Fibroblast of gingiva (primary cell): Measurements from ENCODE around the gene UBQLN4.
"Not testable (repeated sequence)": the region's sequence is repeated elsewhere in the genome, so short reads cannot be mapped to it uniquely, and the experiment has no call there.

Experiments used
- DNase-seq: peaks from one replicate; pipeline ENCODE4 v3.0.0-alpha.2; 2011; ENCODE audit warnings: low read depth

The UBQLN4 gene

DNA sequence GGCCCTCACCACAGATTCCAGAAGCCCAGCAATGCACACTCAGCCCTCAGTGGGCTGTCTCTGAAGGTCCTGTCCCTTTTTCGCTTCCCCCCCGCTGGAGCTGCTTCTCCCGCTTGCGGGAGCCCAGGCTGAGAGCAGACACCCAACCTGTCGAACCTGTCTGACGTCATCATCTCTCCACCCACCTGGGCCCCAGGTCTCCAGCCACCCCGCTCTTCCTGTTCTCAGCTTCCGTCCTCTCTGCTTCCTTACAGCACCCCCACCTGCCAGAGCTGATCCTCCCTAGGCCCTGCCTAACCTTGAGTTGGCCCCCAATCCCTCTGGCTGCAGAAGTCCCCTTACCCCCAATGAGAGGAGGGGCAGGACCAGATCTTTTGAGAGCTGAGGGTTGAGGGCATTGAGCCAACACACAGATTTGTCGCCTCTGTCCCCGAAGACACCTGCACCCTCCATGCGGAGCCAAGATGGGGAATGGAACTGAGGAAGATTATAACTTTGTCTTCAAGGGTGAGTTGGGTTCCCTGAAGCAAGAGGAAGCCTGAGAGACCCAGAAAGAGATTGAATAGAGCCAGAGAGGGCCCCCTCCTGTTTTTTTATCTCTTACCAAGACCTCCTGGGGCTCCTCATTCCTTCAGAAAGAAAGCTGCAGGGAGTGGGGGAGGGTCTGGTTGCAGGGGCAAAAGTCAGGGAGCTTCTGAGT is 7.5 kb upstream of the UBQLN4 start, which contains the start of gene RAB25:
Gene RAB25 (plus strand): TSS at position 224 of the 700 bp plus-strand sequence. CDS start 241 bp downstream, at position 465.
- no peak for DNase-seq

DNA sequence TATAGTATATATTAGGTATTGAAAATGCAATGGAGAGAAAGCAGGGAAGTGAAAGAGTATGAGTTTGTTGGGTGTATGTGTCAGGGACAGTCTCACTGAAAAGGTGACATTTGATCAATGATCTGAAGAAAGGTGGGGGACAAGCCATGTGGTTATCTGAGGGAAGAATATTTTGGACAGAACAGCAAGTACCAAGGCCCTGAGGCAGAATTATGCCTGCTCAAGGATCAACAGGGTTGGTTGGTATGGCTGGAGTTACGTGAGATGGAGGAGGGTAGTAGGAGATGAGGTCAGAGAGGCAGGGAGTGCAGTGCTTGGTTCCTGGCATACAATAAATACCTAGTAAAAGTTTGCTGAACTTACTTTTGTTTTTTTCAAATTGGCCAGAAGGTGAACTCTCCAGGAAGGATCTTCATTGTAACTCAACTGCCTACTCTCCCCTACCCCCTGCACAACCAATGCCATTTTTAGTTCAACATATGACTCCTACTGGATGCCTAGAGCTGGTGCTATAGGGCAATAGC is 2.8 kb upstream of the UBQLN4 start:
- DNase-seq = no peak

GRCh38 chr1:156055281-156056048 is 1.9 kb upstream of the UBQLN4 start:
- no peak for DNase-seq

- peak; percentile 93 for DNase-seq
Observed at GRCh38 chr1:156054500-156055280, 1.1 kb upstream of the UBQLN4 start, which contains the start of gene LAMTOR2. TSS of gene LAMTOR2 (plus strand) at chr1:156054782. CDS start at chr1:156054890, 108 bp downstream.

DNA sequence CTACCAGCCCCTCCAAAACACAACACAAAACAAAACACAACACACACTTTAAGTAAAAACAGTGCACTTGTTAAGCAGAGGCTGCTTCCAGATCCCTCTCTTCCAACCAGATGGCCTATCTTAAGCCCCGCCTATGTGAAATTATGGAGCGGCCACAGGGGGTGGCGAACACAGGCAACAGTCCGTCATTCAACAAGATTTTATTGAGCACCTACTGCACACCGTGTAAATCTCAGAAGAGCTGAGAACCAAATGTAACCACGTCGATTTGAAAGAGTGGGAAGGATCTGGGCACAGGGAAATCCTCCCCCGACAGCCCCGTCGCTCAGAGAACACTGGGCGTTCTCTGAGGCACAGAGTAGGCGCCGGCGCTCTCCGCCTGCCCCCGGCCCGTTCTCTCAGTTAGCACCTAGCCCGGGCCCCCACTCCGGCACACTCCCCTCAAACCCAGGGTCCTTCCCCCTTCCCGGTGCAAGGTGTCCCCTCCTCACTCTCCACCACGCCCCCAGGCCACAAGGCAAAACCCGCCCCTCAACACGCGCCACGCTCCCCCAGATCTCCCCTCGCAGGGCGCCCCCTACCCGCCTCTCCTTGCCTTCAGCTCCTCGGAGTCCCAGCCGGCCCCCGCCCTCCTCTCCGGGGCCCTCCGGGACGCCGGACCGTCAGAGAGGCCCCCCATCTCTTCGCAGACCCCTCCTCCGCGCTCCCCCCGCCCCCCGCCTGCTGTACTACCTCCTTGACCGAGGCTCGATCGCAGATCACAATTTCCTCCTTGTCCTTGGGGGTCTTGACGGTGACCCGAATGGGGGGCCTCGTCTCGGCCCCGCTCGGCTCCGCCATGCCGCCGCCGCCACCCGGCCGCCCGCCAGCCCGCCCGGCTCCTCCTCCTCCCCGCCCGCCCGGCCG is 483 bp downstream of the UBQLN4 start:
- peak; percentile 69 for DNase-seq

DNA sequence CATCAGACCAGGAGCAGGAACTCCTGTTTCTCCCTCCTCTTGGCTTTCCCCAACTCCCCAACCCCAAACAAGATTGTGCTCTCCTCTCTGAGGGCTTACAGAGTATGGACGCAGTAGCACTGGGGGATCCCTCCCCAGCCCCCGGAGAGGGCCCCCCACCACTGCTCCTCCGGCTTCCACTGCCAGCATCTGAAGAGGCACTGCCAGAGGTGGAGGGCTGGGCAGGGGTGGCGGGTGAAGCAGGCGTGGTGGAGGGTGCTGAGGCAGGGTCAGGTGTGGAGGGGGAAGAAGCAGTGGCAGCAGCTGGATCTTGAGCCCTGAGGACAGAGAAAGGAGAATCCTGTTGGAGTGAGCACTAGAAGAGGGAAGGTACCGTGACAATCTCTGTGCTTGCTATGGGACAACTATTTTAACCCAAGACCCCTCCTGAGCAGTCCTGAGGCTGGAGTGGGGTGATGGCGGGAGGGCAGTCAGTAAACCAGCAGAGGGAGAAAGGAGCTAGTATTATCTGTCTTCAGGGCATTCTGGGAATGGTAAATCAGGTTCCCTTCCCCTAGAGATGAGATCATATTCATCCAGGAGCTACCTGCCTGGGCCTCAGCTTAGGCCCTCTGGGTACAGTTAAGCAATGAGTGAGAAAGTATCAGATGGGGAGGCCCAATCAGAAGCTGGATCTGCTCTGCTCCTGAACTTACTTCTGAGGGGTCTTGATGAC is 2.4 kb downstream of the UBQLN4 start:
- DNase-seq = no peak

DNA sequence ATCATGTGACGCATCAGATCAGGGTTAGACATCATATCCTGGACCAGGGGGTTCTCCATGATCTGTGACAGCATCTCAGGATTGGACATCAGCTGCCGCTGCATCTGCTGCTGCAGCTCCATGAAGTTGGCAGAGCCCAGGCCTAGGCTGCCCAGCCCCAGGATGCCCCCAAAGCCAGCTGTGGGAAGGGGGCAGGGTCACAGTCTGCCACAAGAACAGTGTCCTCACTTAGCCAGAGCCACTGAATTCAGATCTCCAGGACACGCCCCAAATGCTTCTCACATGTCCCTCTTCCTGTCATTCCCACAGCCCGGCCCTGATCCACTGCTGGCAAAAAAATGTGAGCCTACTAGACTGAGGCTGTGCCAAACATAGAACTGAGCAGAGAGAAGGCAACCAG is 3.2 kb downstream of the UBQLN4 start:
- DNase-seq = no peak

- no peak for DNase-seq
Observed at GRCh38 chr1:156048663-156049258, 4.8 kb downstream of the UBQLN4 start.

- DNase-seq = no peak
Observed at GRCh38 chr1:156045076-156045475, 8.5 kb downstream of the UBQLN4 start.

DNA sequence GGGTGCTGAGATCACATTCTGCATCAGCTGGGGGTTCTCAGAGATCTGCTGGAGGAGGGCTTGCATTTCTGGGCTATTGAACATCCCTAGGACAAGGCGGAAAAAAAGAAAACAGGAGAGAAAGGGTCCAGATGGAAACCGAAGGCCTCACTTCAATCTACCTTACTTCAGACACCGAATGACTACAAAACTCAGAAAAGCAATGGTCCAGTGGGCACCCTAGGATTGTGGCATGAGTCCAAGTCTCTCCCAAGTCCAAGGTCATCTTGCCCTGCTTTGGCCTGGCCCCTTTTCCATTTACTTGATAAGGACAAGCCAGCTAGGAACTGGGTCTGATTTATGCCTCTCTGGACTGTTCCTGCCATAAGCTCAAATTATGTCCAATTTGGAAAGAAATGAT is 10.8 kb downstream of the UBQLN4 start:
- DNase-seq = no peak

GRCh38 chr1:156034991-156035390 is 18.6 kb downstream of the UBQLN4 start:
- not testable (repeated sequence) for DNase-seq

DNA sequence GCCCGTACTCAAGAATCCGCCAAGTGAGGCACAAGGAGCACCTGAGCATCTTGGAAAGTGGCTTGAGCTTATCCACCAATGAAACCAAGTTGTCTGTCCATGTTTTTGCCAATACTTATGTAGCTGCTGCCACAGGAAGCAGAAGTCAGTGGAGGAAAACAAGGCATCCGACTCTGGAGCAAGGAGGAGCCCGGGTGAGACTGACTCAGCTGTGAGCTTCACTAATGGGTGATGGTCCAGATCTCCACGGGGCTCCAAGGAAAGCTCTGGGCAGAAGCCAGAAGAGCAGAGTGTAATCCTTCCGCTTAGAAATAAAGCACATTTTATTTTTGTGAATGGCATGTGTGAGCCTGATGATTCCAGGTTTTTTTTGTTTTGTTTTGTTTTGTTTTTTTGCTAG is 20.6 kb downstream of the UBQLN4 start:
- DNase-seq = no peak

- no peak for DNase-seq
Observed at GRCh38 chr1:156026588-156026987, 27.0 kb downstream of the UBQLN4 start.

DNA sequence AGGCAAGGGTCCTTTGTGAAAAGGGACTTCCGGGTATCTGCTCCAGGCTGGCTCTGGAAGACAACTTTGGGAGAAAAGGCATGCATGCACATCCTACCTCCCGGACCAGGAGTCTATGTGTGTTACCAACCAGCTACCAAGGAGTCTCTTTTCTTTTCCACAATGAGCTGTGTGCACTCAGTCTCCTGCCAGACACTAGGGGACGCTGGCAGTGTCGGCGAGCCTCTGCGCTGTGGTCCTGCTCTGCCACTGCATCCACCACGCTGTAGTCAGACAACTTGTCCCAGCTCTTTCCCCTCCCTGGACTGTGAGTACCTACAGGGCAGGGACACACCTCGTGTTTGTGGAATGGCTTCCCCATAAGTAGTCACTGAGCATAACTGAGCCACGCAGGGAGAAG is 27.7 kb downstream of the UBQLN4 start:
- no peak for DNase-seq

- no peak for DNase-seq
Observed at GRCh38 chr1:156024801-156025200, 28.8 kb downstream of the UBQLN4 start.

DNA sequence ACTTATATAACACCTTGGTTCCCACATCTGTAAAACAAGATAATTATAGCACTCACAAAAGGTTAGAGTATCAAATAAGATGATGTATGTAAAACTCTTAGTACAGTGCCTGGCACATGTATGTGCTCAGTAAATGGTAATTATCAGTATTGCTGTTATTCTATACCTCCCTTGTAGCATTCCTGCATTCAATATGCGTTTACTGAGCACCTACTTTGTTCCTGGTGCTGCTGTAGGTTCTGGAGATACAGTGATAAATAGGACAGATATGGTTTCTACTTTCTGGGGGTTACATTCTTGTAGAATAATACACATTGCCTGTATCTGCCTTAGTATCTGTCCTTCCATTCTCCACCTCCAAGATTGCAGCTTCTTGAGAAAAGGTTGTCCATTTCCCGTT is 31.6 kb downstream of the UBQLN4 start:
- no peak for DNase-seq

DNA sequence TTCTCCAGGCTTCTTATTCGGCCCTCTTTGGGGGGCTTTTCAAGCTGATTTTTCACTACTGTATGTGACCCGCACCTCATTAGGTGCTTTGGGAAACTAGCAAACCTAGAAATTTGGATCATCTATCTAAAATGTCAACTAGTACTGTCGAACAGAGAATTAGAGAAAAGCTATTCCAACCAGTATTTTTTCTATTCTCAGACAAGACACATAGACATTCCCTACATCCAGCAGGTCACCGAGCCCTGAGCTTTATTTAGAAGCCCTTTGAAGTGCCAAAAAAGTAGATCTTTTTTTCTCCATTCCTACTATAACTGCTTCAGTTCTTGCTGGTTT is 32.5 kb downstream of the UBQLN4 start:
- DNase-seq = no peak

DNA sequence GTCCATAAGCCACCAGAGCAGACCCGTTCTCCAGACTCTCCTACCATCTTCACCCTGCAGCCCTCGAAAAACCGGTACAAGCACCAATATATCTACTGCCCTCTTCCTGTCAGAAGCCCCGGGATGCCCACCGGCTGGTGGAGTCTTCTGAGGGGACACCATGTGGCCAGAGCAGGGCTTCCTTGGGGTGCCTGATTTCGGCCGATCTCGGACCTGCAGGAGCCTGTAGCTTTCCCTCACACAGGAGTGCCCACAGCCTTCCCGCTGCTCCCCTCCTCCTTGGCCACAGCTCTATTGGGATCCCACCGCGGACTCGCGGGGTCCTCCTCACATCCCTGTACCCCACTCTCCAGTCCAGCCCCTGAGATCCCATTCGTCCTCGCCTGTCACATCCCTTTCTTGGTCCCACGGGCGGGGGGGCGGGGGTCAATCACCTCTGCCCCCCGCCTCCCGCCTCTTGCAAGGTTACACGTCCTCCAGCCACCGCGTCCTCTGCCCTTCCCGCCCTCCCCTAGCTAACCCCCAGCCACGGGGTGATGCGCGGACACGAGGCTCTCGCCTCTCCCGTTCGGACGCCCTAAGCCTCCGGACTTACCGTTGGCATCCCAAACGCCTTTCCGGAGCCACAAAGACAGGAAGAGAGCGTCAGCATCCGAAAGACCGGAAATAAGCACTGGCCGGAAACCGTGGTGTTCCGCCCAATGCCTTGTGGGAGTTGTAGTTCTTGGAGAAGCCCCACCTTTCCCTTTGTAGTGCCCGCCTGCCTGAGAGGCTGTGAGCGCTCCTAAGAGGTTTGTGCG is 33.1 kb downstream of the UBQLN4 start, which contains the start of gene SSR2:
Gene SSR2 (minus strand): TSS at position 659 of the 800 bp plus-strand sequence. CDS start 784 bp downstream, outside the sequence.
- peak; percentile 82 for DNase-seq

- no peak for DNase-seq
Observed at GRCh38 chr1:156019946-156020292, 33.7 kb downstream of the UBQLN4 start.
